PC-9 (cell line): ENCODE data around the gene SPATS2. TPM values are rescaled to one million over a fixed set of nuclear protein-coding genes. Genes with fewer than 3 reads are reported as not detected.

Experiments used
- BruUV-seq: library from RNA; stranded (reverse); fragments of 400-500 nt; replicated peaks from 2 replicates; lab custom pipeline; 2021; lab: Mats Ljungman, UMichigan
- CTCF ChIA-PET: fragments of 300-600 bp; sonication (Branson Sonifier 250); formaldehyde crosslinking; loops from one replicate; lab custom pipeline; 2022; ENCODE audit warnings: antibody characterized with exemption; lab: Charles Lee
- POLR2A ChIA-PET: fragments of 300-600 bp; sonication (Branson Sonifier 250); formaldehyde crosslinking; loops from one replicate; lab custom pipeline; 2022; ENCODE audit warnings: antibody characterized with exemption; ENCODE audit not compliant: unreplicated experiment; lab: Charles Lee
- DNase-seq, 2 experiments: peaks; one replicate each; pipeline versions ENCODE4 v3.0.0 to v3.0.0-alpha.2; 2015 to 2022; ENCODE audit warnings: mixed read lengths in 1 of 2
- H2AFZ ChIP-seq: fragments of 200-600 bp; sonication (generic); 2 replicates; pipeline ENCODE4 v1.8.1; 2017; ENCODE audit warnings: antibody characterized with exemption
- H3F3A ChIP-seq: fragments of 200-600 bp; sonication (generic); 2 replicates; pipeline ENCODE4 v1.8.1; 2017; ENCODE audit warnings: antibody characterized with exemption, mild to moderate bottlenecking, low read depth; ENCODE audit not compliant: insufficient read depth
- H3K27ac ChIP-seq: fragments of 200-600 bp; sonication (generic); 2 replicates; pipeline ENCODE4 v1.6.1; 2016; ENCODE audit warnings: mixed run types
- H3K27me3 ChIP-seq: fragments of 200-600 bp; sonication (generic); 2 replicates; pipeline ENCODE4 v1.6.1; 2016; ENCODE audit warnings: low read depth, mixed run types; ENCODE audit not compliant: insufficient read depth
- H3K36me3 ChIP-seq: fragments of 200-600 bp; sonication (generic); 2 replicates; pipeline ENCODE4 v1.6.1; 2016; ENCODE audit warnings: low read depth, mixed run types
- H3K4me1 ChIP-seq: fragments of 200-600 bp; sonication (generic); replicated peaks from 2 replicates; pipeline ENCODE4 v1.6.1; 2016; ENCODE audit warnings: mixed run types; ENCODE audit not compliant: insufficient read depth
- H3K4me2 ChIP-seq: fragments of 200-600 bp; sonication (generic); 2 replicates; pipeline ENCODE4 v1.6.1; 2017; ENCODE audit warnings: mixed run types
- H3K4me3 ChIP-seq: fragments of 200-600 bp; sonication (generic); 2 replicates; pipeline ENCODE4 v1.6.1; 2016; ENCODE audit warnings: mixed run types
- H3K79me2 ChIP-seq: fragments of 200-600 bp; sonication (generic); 2 replicates; pipeline ENCODE4 v1.6.1; 2017; ENCODE audit warnings: low read depth, mixed run types
- H3K9me2 ChIP-seq: fragments of 200-600 bp; sonication (generic); 2 replicates; pipeline ENCODE4 v1.8.1; 2017; ENCODE audit warnings: mild to moderate bottlenecking; ENCODE audit not compliant: insufficient read depth
- H3K9me3 ChIP-seq: fragments of 200-600 bp; sonication (generic); 2 replicates; pipeline ENCODE4 v1.8.1; 2016; ENCODE audit warnings: low read depth; ENCODE audit not compliant: insufficient read depth
- H4K20me1 ChIP-seq: fragments of 200-600 bp; sonication (generic); 2 replicates; pipeline ENCODE4 v1.8.1; 2017; ENCODE audit not compliant: insufficient read depth
- CTCF ChIP-seq: fragments of 200-600 bp; sonication (generic); conservative IDR thresholded peaks from 2 replicates; pipeline ENCODE4 v1.6.1; 2017; ENCODE audit warnings: mixed run types, antibody characterized with exemption, mild to moderate bottlenecking, moderate library complexity
- EZH2 ChIP-seq: fragments of 200-600 bp; sonication (generic); IDR thresholded peaks from 2 replicates; pipeline ENCODE4 v1.8.0; 2017; ENCODE audit warnings: antibody characterized with exemption, low read depth
- intact Hi-C: fragments of 100-400 bp; cut with micrococcal nuclease; formaldehyde crosslinking; loops from one replicate; pipeline ENCODE4 v1.10.0; 2022; ENCODE audit not compliant: unreplicated experiment
- total RNA-seq: library from RNA; stranded (reverse); gene quantifications from 2 replicates; pipeline ENCODE4 v1.2.3, GENCODE V29; 2021

SPATS2 gene
- total RNA-seq, 1 experiment from 2014 or later = 65.1 TPM

DNA sequence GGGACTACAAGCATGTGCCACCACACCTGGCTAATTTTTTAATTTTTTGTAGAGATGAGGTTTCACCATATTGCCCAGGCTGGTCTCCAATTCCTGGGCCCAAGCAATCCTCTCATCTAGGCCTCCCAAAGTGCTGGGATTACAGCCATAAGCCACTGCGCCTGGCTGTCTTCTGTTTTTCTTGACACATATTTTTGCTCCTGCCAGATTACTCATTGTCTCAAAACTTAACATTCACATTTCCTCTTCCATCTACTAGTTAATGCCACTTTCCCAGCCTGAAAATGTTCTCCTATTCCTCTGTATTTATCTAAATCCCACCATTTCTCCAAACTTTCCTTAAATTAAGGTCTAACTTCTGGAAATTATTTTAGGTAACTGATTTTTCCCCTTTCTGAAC lies 135.3 kb downstream of the SPATS2 start:
- BruUV-seq = no TSS peak
- no peaks in the 10 kb centered on the region; the same call in 1 of the 2 replicates for H3K36me3 ChIP-seq
- H3K27me3 ChIP-seq = no peaks in the 10 kb centered on the region
- H2AFZ ChIP-seq = no peak overlapping the region
- no peak overlapping the region for H3K27ac ChIP-seq
- CTCF ChIA-PET = no interaction called here
- H3K4me3 ChIP-seq = no peak overlapping the region
- no peaks in the 10 kb centered on the region for H4K20me1 ChIP-seq
- intact Hi-C loops = no loop called here
- H3K4me2 ChIP-seq = no peak overlapping the region
- no peak for DNase-seq
- peaks cover 6% of the 10 kb centered on the region for H3F3A ChIP-seq
- H3K9me2 ChIP-seq = no peaks in the 10 kb centered on the region
- no peaks in the 10 kb centered on the region for H3K4me1 ChIP-seq
- POLR2A ChIA-PET = no interaction called here
- no peaks in the 10 kb centered on the region for H3K79me2 ChIP-seq
- no peaks in the 10 kb centered on the region for H3K9me3 ChIP-seq
- no peak for TF ChIP-seq EZH2
- TF ChIP-seq CTCF = no peak

GRCh38 chr12:49503674-49504180 lies 136.5 kb downstream of the SPATS2 start:
- Histone ChIP-seq H3F3A (peaks cover 6% of the 10 kb centered on the region), H3K9me3 (no peaks in the 10 kb centered on the region), H3K27me3 (no peaks in the 10 kb centered on the region), H3K4me2 (no peak overlapping the region), H3K79me2 (no peaks in the 10 kb centered on the region), H3K27ac (no peak overlapping the region), H3K36me3 (no peaks in the 10 kb centered on the region; the same call in 1 of the 2 replicates), H3K4me1 (no peaks in the 10 kb centered on the region), H2AFZ (no peak overlapping the region), H3K9me2 (no peaks in the 10 kb centered on the region), H4K20me1 (no peaks in the 10 kb centered on the region), H3K4me3 (no peak overlapping the region)
- POLR2A ChIA-PET = interaction anchor here (0.7 kb wide), 1 partner anchor 107 kb away, joined by 32 read pairs; no protein-coding TSS in a partner anchor
- intact Hi-C loops = no loop called here
- DNase-seq = no peak
- no peak for TF ChIP-seq EZH2
- TF ChIP-seq CTCF = no peak
- BruUV-seq = no TSS peak
- CTCF ChIA-PET = interaction anchor here (0.6 kb wide), 1 partner anchor 422 kb away, joined by 5 read pairs; no protein-coding TSS in a partner anchor

- Histone ChIP-seq H3K4me2 (no peak overlapping the region), H3K4me1 (no peaks in the 10 kb centered on the region), H3K36me3 (no peaks in the 10 kb centered on the region; the same call in 1 of the 2 replicates), H3K4me3 (no peak overlapping the region), H2AFZ (no peak overlapping the region), H3K27ac (no peak overlapping the region), H3K9me2 (no peaks in the 10 kb centered on the region), H3F3A (peaks cover 6% of the 10 kb centered on the region), H3K79me2 (no peaks in the 10 kb centered on the region), H3K27me3 (no peaks in the 10 kb centered on the region), H4K20me1 (no peaks in the 10 kb centered on the region), H3K9me3 (no peaks in the 10 kb centered on the region)
- ChIA-PET CTCF (no interaction called here), POLR2A (no interaction called here)
- intact Hi-C loops = no loop called here
- no TSS peak for BruUV-seq
- TF ChIP-seq EZH2 = no peak
- TF ChIP-seq CTCF = no peak
- no peak for DNase-seq
Measured at GRCh38 chr12:49505672-49506071, 138.4 kb downstream of the SPATS2 start.
